Measurements from ENCODE around the gene AK5. TPM values are rescaled to one million over a fixed set of nuclear protein-coding genes. Genes with fewer than 3 reads are reported as not detected.
A peak's percentile ranks its signal among the peaks of the same experiment; 100 is the strongest.

AK5 gene
- total RNA-seq, 2 donors from 2014 or later, result 0.77 to 2.9 TPM

DNA sequence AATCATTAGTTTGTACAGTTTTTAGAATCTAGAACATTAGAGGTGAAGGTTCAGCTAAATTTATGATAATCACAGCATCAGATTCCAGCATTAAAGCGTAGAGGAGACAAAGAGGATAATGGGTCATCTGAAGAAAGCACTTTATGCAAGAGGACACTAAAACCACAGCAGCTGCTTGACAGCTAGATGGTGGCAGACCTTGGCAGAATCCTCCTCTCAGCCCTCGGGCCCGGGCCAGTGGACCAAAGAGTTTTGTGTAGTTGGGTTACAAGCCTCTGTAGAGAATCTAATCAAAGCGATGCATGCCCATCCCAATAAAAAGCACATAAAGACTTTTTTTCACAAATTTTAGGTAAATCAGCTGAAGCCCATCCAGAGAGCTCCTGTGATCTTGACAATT, 59.4 kb downstream of the AK5 start:
- DNase-seq, result no peak
- intact Hi-C loops (cut with DNase I), result no loop called here
- no peak for ATAC-seq

DNA sequence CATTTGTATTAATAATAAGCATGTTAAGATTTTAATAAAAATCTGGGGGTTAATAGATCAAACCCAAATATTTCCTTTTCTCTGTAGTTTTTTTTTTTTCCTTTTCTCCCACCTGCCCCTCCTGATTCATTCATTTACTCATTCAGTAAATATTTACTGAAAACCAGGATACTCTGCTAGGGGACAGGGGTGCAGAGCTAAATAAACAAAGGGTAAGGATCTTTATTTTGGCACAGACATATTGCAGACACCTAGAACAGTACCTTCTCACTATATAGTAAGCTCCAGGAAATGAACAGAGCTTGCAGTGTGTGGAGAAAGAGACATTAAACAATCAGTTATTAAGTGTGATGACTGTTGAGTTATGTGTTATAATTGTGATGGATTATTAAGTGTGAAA, 60.9 kb downstream of the AK5 start:
- intact Hi-C loops (cut with DNase I), result no loop called here

DNA sequence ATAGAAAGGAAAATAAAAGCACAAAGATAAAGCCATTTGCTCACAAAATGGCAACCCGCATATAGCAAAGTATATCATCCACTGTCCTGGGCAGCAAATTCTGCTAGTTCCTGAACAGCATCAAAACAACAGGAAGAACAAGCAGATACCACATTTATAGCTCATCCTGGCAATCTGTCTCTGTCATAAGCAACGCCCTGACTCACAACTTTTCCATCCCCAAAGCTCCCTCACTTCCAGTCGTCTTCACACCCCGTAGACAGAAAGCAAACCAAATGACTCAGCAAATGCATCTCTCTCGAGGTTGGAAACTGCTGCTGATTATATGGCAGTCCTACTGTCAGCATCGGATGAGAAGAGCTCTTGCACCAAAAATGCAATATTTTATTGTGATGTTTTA, 65.8 kb downstream of the AK5 start:
- peak in 1 of 2 donors; percentile 43 for ATAC-seq
- no peak for DNase-seq
- intact Hi-C loops (cut with DNase I), result no loop called here

More for the DNA sequence above, 60.9 kb downstream of the AK5 start:
- DNase-seq, result no peak
- ATAC-seq, result no peak

DNA sequence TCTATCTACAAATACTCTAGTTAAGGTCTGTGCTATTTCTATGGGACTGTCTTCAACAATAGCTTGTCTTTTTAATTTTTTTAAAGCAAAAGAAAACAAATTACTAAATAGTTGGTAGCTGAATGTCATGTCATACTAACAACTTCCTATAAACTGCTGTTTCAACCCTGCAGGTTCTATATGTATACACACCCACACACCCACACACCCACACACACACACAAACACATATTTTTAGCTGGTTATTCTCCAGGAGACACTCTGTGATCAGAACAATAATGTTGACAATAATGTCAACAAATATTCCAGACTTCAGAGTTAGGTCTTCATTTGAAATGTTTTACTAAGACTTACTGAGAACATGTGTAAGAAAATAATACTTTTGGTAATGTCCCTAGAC, 66.7 kb downstream of the AK5 start:
- no peak for ATAC-seq
- intact Hi-C loops (cut with DNase I), result no loop called here
- DNase-seq, result no peak

DNA sequence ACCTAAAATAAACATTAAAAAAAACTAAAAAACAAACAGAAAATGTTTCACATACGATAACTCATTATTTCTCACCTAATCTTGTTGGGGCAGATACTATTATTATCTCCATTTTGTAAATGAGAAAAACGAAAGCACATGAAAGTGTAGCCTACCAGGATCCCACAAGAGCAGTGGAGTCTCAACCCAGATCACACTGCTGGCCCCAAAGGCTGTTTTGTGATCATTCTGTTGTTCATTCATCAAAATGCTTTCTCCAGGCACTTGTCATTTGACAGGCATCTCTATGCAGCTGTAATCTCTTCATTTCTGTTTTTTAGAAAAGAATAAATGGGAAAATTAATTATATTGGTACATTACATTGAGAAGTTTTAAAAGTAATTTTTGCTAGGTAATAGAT, 67.5 kb downstream of the AK5 start:
- DNase-seq (no peak), ATAC-seq (no peak)
- intact Hi-C loops (cut with DNase I), result no loop called here

DNA sequence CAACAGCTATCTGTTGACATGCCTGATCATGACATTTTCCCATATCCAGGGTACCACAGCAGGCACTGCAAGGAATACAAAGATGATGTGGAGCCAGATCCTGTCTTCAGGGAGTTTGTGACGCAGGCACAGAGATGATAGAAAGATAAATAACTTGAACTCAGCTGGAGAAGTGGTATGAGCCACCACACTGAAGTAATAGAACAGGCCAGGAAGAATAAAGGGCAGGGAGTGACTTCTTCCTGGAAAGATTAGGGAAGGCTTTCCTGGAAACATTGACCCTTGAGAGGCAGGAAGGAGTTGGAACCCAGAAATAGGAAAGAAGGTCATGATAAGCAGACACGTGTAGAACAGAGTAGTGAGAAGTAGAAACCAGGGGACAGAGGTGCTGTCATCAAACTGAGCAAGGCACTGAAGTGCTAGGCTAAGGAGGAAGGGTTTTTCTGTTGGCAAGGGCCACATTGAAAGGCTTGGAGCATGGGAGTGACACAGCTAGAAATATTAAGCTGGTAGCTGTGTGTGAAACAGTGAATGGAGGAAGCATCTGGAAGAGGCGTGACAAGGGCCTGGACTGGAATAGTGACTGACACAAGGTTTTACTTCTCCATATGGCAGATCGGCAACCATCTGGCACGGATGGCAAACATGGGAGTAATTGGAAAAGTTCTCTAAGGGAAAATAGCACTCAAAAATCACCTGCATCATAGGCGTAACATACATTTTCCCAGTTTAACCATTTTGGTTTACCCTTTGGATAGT, 68.4 kb downstream of the AK5 start:
- ATAC-seq (no peak), DNase-seq (no peak)
- intact Hi-C loops (cut with DNase I), result no loop called here

DNA sequence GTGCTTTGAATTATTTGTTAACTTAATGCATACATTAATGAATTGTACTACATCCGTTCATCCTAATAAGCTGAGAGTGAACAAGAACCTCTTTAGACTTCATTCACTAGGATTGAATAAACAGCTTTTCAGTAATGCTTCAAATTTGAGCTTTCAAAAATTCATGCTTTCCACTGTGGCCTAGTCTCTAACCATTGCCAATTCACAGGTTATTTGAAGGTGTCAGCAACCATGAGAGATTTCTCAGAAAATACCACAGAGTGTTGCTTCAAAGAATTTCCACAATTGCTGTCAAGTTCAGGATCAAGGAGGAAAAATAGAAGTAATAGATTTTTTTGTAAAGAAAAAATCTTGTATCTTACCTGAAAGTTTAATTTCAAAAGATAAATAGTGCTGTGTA, 72.7 kb downstream of the AK5 start:
- no peak for ATAC-seq
- intact Hi-C loops (cut with DNase I), result no loop called here
- DNase-seq, result no peak

DNA sequence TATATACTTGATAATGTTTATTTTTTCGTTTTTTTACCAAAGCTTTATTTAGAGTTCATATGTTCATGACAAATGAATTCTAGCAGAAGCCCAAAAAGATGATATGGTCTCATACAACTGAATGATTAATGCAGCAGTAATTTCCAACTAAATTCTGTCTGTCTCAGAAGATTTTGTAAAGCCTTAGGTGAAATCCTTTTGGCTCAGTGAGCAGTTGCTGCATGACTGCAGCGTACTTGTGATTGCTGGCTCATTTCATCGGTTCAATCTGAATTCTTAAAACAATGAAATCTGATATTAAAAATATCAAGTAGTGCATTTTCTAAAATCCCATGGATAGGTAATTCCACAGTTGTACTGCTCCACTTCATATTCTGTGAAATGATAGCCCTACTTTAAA, 73.2 kb downstream of the AK5 start:
- intact Hi-C loops (cut with DNase I), result no loop called here
- no peak for ATAC-seq

DNA sequence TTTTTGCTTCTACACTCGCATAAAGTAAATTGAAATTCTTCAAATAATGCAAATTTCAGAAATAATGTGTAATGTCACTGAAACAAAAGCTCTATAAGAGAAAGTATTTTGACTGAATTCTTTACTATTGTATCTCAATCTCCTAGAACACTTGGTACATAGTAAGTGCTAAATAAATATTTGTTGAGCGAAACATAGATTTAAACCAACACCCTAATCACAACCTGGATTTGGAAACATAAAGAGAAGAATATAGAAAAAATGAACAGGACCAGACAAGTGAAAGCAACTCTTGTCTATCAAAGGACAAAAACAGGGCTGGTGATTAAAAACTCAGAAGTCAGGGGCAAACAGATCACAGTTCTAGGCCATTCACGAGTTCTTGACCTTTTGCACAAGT, 74.3 kb downstream of the AK5 start:
- DNase-seq (no peak), ATAC-seq (no peak)
- intact Hi-C loops (cut with DNase I), result no loop called here

More for the DNA sequence above, 73.2 kb downstream of the AK5 start:
- DNase-seq, result no peak

DNA sequence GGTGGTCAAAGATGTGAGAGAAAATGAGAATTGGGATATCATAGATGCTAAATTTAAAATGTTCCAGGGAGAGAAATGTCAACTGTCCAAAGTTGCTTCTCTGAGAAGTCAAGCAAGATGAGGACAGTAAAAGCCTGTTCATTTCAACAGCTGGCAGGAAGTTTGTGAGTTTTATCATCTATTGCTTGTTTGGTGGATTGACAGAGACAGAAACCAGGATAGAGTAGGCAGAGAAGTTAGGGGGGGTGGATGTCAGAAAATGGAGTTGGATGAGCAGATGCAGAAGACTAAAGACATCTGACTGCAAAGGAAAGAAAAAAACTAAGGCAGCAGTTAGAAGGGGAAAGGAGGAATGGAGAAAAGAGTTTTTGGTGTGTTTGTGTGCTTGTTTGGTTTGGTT, 78.4 kb downstream of the AK5 start:
- intact Hi-C loops (cut with DNase I), result no loop called here
- DNase-seq (no peak), ATAC-seq (no peak)

DNA sequence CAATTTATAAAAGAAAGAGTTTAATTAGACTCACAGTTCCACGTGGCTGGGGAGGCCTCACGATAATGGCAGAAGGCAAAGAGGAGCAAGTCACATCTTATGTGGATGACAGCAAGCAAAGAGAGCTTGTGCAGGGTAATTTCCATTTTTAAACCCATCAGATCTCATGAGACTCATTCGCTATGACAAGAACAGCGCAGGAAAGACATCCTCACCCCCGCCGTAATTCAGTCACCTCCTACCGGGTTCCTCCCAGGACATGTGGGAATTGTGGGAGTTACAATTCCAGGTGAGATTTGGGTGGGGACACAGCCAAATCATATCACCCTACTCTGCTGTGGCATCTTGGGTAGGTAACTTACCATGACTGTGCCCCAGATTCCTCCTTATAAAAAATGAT, 79.8 kb downstream of the AK5 start:
- DNase-seq, result no peak
- intact Hi-C loops (cut with DNase I), result no loop called here
- ATAC-seq, result no peak

DNA sequence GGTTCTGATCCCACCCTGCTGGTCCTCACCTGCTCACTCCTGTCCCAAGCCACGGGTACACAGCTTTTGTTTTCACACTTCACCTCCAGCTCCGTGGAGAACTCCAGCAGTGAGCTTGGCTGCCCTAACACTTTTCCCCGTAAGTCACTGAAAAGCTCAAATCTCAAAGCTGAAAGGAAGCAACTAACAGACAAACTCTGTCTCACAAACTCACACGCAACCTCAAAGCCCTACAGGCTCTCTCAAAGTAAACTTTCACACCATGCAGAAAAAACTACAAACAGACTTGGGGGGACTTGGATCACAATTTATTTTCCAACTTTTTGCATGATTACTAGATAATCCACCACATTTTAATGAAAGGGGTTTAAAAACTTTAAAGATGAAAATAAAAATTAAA, 88.3 kb downstream of the AK5 start:
- ATAC-seq (no peak), DNase-seq (no peak)
- intact Hi-C loops (cut with DNase I), result no loop called here

DNA sequence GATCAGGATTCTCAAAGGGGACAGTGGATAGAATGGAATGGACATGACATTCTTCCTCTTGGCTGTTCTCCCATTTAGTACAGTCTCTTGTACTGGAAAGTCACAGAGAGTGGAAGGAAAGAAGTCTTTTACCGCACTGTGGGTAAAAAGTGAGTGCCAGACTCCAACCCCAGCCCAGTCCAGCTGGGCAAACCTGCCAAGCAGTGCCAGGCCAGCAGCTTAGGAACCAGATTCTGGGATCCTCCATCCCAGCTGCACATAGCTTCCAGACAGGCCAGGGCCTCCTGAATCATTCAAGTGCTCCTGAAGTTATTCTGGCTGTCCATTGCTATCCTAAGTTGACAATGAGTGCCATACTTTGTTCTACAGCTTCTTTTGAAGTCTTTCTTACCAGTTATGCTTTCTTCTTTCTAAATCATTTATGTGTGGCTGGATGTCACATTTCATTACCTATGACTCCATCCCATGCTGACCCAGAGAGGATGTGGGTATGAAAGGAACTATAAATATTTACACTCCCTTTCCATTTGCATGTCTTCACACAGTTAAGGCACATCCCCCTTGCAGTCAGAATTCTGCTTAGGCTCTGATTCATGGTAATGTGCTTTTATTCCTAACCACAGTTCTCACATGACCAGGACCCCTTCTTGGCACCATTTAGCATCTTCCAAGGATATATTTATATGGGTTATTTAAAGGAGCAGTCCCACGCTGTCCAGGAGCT, 88.9 kb downstream of the AK5 start:
- DNase-seq (no peak), ATAC-seq (no peak)
- intact Hi-C loops (cut with DNase I), result no loop called here

DNA sequence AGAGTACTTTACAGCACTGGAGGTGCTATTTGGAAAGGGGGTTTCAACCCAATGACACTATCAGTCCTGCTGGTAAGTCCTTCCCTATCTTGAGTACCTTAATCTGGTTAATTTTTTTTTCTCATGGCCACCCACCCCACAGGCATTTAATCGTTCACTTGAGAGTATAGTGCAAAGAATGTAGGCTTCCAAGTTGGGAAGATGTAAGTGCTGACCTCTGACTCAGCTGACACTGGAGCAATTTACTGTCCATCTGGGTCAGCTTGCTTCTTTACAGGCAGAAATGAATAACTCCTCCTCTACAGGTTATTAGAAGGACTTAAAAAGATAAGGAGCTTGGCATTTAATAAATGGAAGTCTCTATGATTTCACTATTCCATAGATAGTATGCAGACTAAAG, 89.6 kb downstream of the AK5 start:
- DNase-seq (no peak), ATAC-seq (no peak)
- intact Hi-C loops (cut with DNase I), result no loop called here

DNA sequence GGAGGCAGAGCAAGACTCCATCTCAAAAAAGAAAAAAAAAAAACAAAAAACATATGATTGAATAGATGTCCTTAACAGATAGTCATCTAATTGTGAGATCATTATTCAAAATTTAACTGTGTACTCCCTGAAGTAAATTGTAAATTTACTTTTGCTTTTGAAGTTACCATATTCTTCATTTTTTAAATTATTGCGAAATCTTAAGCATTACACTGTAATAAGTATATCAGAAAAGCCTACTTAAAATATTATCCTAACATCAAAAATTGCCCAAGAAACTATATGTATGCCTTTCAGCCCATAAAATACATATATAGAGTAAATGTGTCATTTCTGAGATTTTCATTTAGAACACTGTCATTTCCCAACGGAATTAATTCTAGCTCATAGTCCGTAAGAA, 91.9 kb downstream of the AK5 start:
- no peak for ATAC-seq
- intact Hi-C loops (cut with DNase I), result no loop called here
- no peak for DNase-seq

DNA sequence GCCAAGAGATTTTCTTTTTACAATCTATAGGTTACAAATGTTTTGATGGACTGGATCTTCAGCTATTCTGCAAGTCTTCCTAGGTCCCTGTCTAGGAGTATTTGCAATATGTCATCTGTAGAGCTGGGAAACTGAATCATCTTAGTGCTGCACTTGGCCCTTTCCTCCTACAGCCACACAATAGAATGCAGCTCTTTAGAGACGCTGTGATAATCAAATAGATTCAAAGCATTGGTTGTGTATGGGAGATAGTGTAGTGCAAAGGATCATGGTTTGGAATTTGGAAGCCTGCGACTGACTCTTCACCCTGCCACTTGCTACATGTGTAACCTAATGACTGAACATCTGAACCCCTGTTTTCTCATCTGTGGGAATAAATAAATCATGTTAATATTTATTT, 93.7 kb downstream of the AK5 start:
- ATAC-seq, result no peak
- intact Hi-C loops (cut with DNase I), result no loop called here
- DNase-seq, result no peak

DNA sequence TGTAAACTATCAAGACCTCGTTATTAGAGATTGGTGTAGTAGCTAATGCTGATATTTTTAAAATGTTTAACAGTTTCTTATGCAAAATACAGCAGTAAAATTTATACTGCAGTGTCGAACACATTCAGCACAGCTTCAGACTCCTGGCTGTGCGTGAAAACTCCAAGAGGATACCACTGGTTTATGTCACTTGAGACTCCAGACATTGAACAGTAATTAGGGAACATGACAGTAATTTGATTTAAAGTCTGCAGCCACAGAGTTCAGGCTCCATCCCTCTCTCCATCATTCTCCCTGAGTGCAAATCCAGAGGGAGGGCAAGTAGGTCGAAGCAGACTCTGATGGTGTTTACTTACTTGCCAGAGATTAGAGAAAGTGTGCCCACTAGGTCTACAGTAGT, 94.2 kb downstream of the AK5 start:
- intact Hi-C loops (cut with DNase I), result no loop called here
- no peak for ATAC-seq
- no peak for DNase-seq

DNA sequence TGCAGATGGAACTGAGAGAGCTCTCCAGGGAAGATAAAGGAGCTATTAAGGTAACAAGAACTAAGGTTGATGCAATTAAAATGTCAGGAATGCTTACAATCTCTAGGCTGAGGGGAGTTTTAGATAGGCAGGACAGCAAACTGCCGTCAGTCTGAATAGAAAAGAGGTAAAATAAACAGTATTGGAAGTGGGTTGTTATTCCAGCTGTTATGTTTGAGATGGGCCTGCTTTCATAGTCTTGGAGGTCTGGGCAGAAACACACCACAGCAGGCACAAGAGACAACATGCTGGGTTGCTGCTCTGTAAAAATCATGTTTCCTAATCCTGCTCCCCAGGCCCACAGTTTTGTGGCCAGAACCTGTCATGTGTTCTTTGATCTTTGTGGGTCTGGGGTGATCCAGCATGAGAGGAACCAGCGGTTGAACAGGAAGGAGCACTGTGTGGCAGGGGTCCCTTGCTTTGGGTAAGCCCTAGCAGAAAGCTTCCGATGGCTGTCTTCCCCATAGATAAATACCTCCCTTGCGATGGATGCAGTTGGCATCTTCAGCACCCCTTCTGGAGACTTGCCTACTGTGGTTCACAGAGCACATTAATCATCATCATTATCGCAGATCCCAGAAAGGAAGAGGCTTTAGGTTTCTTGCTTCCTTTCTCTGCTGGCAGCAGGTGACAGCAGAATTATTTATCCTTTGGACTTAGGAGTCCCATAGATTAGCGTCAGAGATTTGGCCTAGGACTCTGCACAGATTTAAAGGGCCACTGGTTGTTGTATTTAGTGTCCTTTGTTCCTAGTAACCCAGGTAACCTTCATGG, 97.1 kb downstream of the AK5 start:
- DNase-seq (no peak), ATAC-seq (peak in 1 of 2 donors; percentile 77)
- intact Hi-C loops (cut with DNase I), result no loop called here

DNA sequence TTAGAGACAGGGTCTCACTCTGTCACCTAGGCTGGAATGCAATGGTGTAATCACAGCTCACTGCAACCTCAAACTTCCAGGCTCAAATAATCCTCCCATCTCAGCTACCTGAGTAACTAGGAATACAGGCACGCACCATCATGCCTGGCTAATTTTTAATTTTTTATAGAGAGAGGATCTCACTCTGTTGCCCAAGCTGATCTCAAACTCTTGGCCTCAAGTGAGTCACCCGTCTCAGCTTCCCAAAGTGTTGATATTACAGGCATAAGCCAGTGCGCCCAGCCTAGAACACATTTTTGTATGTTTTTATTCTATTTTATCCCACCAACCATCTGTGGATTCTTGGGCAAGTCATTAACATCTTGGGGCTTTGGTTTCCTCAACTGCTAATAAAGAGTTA, 100.5 kb downstream of the AK5 start:
- no peak for ATAC-seq
- intact Hi-C loops (cut with DNase I), result no loop called here
- no peak for DNase-seq

DNA sequence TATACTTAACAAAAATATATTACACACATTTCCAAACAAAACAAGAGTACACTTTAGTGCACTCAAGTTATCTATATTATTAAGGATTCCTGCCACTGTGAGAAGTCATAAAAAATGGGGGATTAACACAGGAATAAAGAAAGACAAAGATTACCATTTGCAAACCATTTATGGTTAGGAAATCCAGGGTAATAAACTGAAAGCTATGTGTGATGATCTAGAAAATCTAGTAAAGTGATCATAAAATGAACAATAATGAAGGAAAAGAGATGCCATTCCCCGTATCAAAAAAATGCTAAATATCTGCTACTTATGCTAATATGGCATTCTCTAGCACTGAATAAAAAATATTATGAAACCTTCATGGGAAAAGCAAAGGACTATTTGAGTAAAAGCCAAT, 101.4 kb downstream of the AK5 start:
- no peak for ATAC-seq
- DNase-seq, result no peak
- intact Hi-C loops (cut with DNase I), result no loop called here
